K562 (cell line): Measurements from ENCODE around the gene SYPL2. TPM values are rescaled to one million over a fixed set of nuclear protein-coding genes. Genes with fewer than 3 reads are reported as not detected.

Experiments used
- CREB5 ChIP-seq: fragments of 250-450 bp; sonication (Bioruptor Pico); IDR thresholded peaks from 2 replicates; pipeline ENCODE4 v1.5.0; 2020; ENCODE audit warnings: mild to moderate bottlenecking
- HDGF ChIP-seq: fragments of 450-650 bp; IDR thresholded peaks from 2 replicates; pipeline ENCODE4 v1.6.1; 2016
- HINFP ChIP-seq: fragments of 450-650 bp; conservative IDR thresholded peaks from 2 replicates; pipeline ENCODE4 v1.6.1; 2016; ENCODE audit warnings: missing genetic modification characterization, low read depth, mild to moderate bottlenecking, control low read depth, missing compliant biosample characterization
- JUN ChIP-seq, 2 experiments: sonication (generic) in 1 of 2; formaldehyde crosslinking in 1 of 2; IDR thresholded peaks; 2 replicates each; pipeline versions ENCODE4 v1.6.1 to v1.8.0; 2012 to 2022; ENCODE audit warnings: borderline replicate concordance in 2 of 2, mild to moderate bottlenecking in 2 of 2, improper control_type of control experiment in 1 of 2, low read depth in 1 of 2, low read length in 1 of 2, missing genetic modification reagents in 1 of 2
- RBM15 ChIP-seq: fragments of 200-400 bp; formaldehyde crosslinking; IDR thresholded peaks from 2 replicates; pipeline ENCODE4 v1.6.1; 2018; ENCODE audit warnings: mild to moderate bottlenecking, low read length, moderate library complexity; ENCODE audit not compliant: insufficient read depth
- RREB1 ChIP-seq: fragments of 250-450 bp; sonication (Bioruptor Pico); IDR thresholded peaks from 2 replicates; pipeline ENCODE4 v1.4.0; 2020
- SMAD3 ChIP-seq: fragments of 450-650 bp; formaldehyde crosslinking; conservative IDR thresholded peaks from 2 replicates; pipeline ENCODE4 v1.4.0; 2020; ENCODE audit warnings: mild to moderate bottlenecking
- ZBTB26 ChIP-seq: fragments of 450-650 bp; formaldehyde crosslinking; IDR thresholded peaks from 2 replicates; pipeline ENCODE4 v1.4.0; 2022; ENCODE audit warnings: missing genetic modification characterization
- ZFP30 ChIP-seq: fragments of 250-450 bp; sonication (Bioruptor Pico); IDR thresholded peaks from 2 replicates; pipeline ENCODE4 v1.8.0; 2022; ENCODE audit warnings: moderate library complexity, mild to moderate bottlenecking, inconsistent platforms, borderline replicate concordance
- ZNF143 ChIP-seq: sonication (generic); formaldehyde crosslinking; IDR thresholded peaks from 2 replicates; pipeline ENCODE4 v1.9.0; 2022; ENCODE audit warnings: mild to moderate bottlenecking, missing genetic modification reagents
- ZNF444 ChIP-seq: fragments of 250-450 bp; sonication (Bioruptor Pico); IDR thresholded peaks from 2 replicates; pipeline ENCODE4 v1.4.0; 2020; ENCODE audit warnings: mild to moderate bottlenecking, moderate library complexity
- ZNF445 ChIP-seq: fragments of 250-450 bp; sonication (Bioruptor Pico); IDR thresholded peaks from 2 replicates; pipeline ENCODE4 v1.4.0; 2020; ENCODE audit warnings: low read depth, mild to moderate bottlenecking, moderate library complexity
- ZNF740 ChIP-seq, 3 experiments: fragments of 200-800 bp in 1 of 3; sonication (Bioruptor generic) in 1 of 3; sonication (generic) in 1 of 3; formaldehyde crosslinking in 1 of 3; IDR thresholded peaks; 2 replicates each; pipeline versions ENCODE4 v1.6.1 to v1.8.0; 2016 to 2022; ENCODE audit warnings: mild to moderate bottlenecking in 2 of 3, missing compliant biosample characterization in 2 of 3, missing genetic modification characterization in 2 of 3, missing genetic modification reagents in 1 of 3
- ZNF79 ChIP-seq: fragments of 250-450 bp; sonication (Bioruptor Pico); IDR thresholded peaks from 2 replicates; pipeline ENCODE4 v1.4.0; 2020; ENCODE audit warnings: low read depth, mild to moderate bottlenecking, moderate library complexity
- polyA plus RNA-seq, 8 experiments: library from polyadenylated mRNA; depleted of rRNA in 4 of 8; stranded (reverse) in 5 of 8; unstranded in 3 of 8; fragments of >200 nt; fragmentation: Nextera tagmentation in 2 of 8; fragmentation: Illumina TruSeq in 1 of 8; extraction: Ambion mirVana in 2 of 8; extraction: Trizol in 1 of 8; gene quantifications; 2 replicates each; pipeline versions ENCODE4 v1.2.1 to v1.2.3, GENCODE V29; 2011 to 2014; ENCODE audit warnings: inconsistent platforms in 1 of 8, missing spikeins in 1 of 8
- total RNA-seq, 7 experiments: library from RNA; depleted of rRNA in 6 of 7; stranded (reverse); fragments of >200 nt in 6 of 7; fragmentation: Illumina TruSeq in 2 of 7; extraction: Trizol in 2 of 7; gene quantifications; 2 replicates each; pipeline versions ENCODE4 v1.2.1 to v1.2.3, GENCODE V29; 2011 to 2021; ENCODE audit warnings: low replicate concordance in 1 of 7

Gene SYPL2
- total and polyA plus RNA-seq, 9 of the 15 experiments (the other 6 are each of a cell fraction or from before 2014, with no cell fraction given) = 0.03 to 0.20 (median 0.07) TPM; not detected in 2

- TF ChIP-seq RREB1 (CRISPR knock-in tag) = no peak
- TF ChIP-seq RBM15 = no peak
- no peak for TF ChIP-seq HINFP (tag)
- no peak for TF ChIP-seq SMAD3 (CRISPR knock-in tag)
- TF ChIP-seq HDGF = no peak
- TF ChIP-seq ZFP30 = no peak
- 0 out of 2 replicates have a peak, but pooled peaks have one; percentile 26 for TF ChIP-seq ZBTB26
- TF ChIP-seq JUN (IDR thresholded peaks at IDR 0.05; ENCODE audit: borderline replicate concordance, low read depth, low read length) = no peak
- TF ChIP-seq JUN (CRISPR knock-in tag; IDR thresholded peaks at IDR 0.05; ENCODE audit: borderline replicate concordance) = no peak
- no peak for TF ChIP-seq CREB5 (CRISPR knock-in tag)
- TF ChIP-seq ZNF444 = no peak
- no peak for TF ChIP-seq ZNF79 (CRISPR knock-in tag)
- TF ChIP-seq ZNF143 = no peak
- no peak for TF ChIP-seq ZNF740 (CRISPR knock-in tag; IDR thresholded peaks at IDR 0.05)
- TF ChIP-seq ZNF740 (tag; IDR thresholded peaks at IDR 0.05) = no peak
- TF ChIP-seq ZNF445 (CRISPR knock-in tag) = no peak
Measured at GRCh38 chr1:109482791-109483671, 16.7 kb downstream of the SYPL2 start (continued).
